T1000 (cell line): ENCODE data around the gene LSM5.

ENCODE experiments used
- DNase-seq: peaks from one replicate; lab custom pipeline; 2025; ENCODE audit warnings: mixed read lengths; lab: John Stamatoyannopoulos, UW

LSM5 gene

GRCh38 chr7:32459788-32460187 is 30.4 kb downstream of the LSM5 start:
- DNase-seq = no peak

GRCh38 chr7:32458025-32458424 is 32.2 kb downstream of the LSM5 start:
- no peak for DNase-seq

- no peak for DNase-seq
These were observed 36.7 kb downstream of the LSM5 start for GRCh38 chr7:32453341-32454011.

GRCh38 chr7:32447218-32447617 is 43.0 kb downstream of the LSM5 start:
- DNase-seq = no peak

GRCh38 chr7:32436146-32436928 is 53.8 kb downstream of the LSM5 start:
- no peak for DNase-seq
